ENCODE data around the gene FOXP4.

FOXP4 gene

DNA sequence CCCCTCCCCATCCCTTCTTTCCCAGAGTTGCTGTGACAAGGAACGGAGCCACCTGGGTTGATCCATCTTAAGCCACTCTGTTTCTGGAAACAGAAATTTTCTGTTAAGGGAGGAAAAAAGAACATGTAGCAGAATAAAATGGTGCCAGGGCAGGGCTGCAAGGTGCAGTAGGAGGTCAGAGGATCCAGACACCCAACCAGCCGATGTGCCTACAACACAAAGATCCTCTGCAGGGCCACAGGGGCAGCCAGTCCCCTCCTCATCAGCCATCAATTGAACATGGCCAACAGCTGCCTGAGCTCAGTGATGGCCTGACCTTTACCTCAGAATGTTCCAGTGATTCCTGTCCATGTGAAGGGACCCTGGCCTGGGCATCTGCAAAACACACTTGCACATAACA, 103.9 kb downstream of the FOXP4 start:
- DNase-seq, result no peak

DNA sequence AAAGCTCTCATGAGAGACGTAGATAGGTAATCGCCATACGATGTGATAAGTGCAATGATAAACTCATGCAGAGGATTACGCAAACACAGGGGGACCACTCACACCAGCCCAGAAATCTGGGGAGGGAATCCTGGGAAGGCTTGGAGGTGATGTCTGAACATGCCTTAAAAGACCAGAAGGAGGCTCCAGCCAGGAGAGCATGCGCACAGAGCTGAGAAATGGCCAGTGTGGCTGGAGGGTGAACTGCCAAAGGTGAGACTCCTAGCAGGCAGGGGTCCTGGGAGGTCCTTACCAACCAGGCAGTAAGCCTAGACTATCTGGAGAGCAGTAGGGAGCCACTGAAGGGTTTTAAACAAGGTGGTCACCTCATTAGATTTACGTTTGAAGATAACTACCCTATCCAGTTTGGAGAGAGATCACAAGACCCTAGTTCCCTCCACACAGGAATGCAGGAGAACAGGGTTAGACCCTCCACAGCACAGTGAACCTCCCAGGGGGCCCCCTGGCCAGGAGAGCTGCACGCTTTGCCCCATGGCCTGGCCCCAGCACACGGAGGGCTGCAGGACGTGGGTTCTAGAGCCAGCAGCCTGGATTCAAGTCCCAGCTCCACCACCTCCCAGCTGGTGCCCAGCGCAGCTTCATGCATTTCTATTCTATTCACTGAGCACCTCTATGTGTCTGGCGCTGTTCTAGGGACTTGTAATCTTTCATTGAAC, 105.2 kb downstream of the FOXP4 start:
- DNase-seq, result no peak
